Uterus (tissue), 4 donors: Measurements from ENCODE around the gene RAB29. TPM values are rescaled to one million over a fixed set of nuclear protein-coding genes. Genes with fewer than 3 reads are reported as not detected.
A peak's percentile ranks its signal among the peaks of the same experiment; 100 is the strongest.

Experiments
- DNase-seq, 2 donors: peaks; one replicate each; pipeline ENCODE4 v3.0.0-alpha.2; 2019 to 2020
- H3K27ac ChIP-seq, 2 donors: fragments of 200-600 bp; sonication (generic); 1 replicate in 1 of 2; 2 replicates in 1 of 2; pipeline ENCODE4 v1.5.1; 2016 to 2018
- H3K27me3 ChIP-seq, 2 donors: fragments of 200-600 bp; sonication (generic); one replicate each; pipeline ENCODE4 v1.5.1; 2018 to 2019; ENCODE audit warnings: control low read depth in 1 of 2
- H3K36me3 ChIP-seq, 2 donors: fragments of 200-600 bp; sonication (generic); one replicate each; pipeline ENCODE4 v1.5.1; 2019; ENCODE audit warnings: control low read depth in 1 of 2
- H3K4me1 ChIP-seq, 2 donors: fragments of 200-600 bp; sonication (generic); one replicate each; pipeline ENCODE4 v1.5.1; 2018 to 2019; ENCODE audit warnings: control low read depth in 1 of 2
- H3K4me3 ChIP-seq, 2 donors: fragments of 200-600 bp; sonication (generic); 1 replicate in 1 of 2; 2 replicates in 1 of 2; pipeline ENCODE4 v1.5.1; 2018 to 2019; ENCODE audit warnings: mild to moderate bottlenecking in 1 of 2
- H3K9me3 ChIP-seq, 2 donors: fragments of 200-600 bp; sonication (generic); one replicate each; pipeline ENCODE4 v1.5.1; 2019; ENCODE audit warnings: control low read depth in 1 of 2
- POLR2A ChIP-seq, 2 donors: fragments of 450-650 bp; IDR thresholded peaks; one replicate each; pipeline ENCODE4 v1.6.1; 2016; ENCODE audit warnings: antibody characterized with exemption in 2 of 2, mild to moderate bottlenecking in 1 of 2, moderate library complexity in 1 of 2
- intact Hi-C: fragments of 100-400 bp; cut with DNase I; formaldehyde crosslinking; loops from one replicate; pipeline ENCODE4 v1.15.1; 2023; ENCODE audit warnings: low total_unique reads
- total RNA-seq, 4 donors: library from RNA; depleted of rRNA in 3 of 4; stranded (reverse); fragments of >200 nt in 3 of 4; gene quantifications; one replicate each; pipeline versions ENCODE4 v1.1.0 to v1.2.4, GENCODE V29; 2014 to 2023
- TF ChIP-seq, protein P1 (sequence below), 4 experiments: fragments of 200-600 bp in 2 of 4; fragments of 450-650 bp in 2 of 4; sonication (generic) in 2 of 4; IDR thresholded peaks; one replicate each; pipeline ENCODE4 v1.5.1; 2016 to 2019; ENCODE audit warnings: antibody characterized with exemption in 4 of 4, mild to moderate bottlenecking in 2 of 4, moderate library complexity in 1 of 4
- donor health status: DM: yes; HTN: yes; CAD: no.

Gene RAB29
- total RNA-seq, 4 donors from 2014 or later = 6.8 to 27.9 (median 12.1) TPM

DNA sequence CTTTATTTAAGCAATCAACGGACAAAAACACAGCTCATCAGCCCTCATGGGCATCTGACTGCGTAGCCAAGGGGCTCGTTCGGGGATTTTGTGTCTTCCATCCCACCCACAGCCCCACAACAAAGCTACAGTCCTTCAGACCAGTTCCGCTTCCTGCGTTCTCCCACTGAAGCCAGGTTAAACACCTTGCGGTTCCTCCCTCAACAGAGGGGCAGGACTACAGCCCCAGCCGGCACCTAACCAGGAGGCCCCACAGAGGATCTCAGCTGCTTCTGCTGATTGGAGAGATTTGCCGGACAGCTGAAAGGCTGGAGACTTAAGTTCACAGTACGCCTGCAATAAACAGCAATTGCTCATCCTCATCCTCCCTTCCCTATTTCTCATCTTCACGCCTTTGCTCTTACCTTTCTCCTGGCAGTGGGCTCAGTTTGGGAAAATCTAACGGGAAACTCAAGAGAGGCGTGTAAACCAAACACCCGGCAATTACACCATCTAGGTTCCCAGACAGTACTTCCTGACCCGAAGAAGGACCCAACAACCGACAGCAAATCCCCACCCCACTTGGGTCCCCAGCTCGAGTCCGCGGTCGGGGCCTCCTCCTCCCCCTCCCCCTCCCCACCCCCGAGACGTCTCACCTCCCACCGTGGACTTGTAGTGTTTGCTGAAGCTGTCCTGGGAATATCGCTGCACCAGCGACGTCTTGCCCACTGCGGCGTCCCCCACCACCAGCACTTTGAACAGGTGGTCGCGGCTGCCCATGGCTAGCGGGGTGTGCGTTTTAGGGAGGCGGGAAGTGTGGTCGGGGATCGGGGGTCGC is 876 bp downstream of the RAB29 start:
- H3K4me1 ChIP-seq = no peaks in the 10 kb centered on the region
- H3K9me3 ChIP-seq = no peaks in the 10 kb centered on the region
- peak overlapping the region; percentile 29 to 56 for H3K27ac ChIP-seq
- no peak for TF ChIP-seq POLR2A (IDR thresholded peaks at IDR 0.05)
- TF ChIP-seq, protein P1, sequence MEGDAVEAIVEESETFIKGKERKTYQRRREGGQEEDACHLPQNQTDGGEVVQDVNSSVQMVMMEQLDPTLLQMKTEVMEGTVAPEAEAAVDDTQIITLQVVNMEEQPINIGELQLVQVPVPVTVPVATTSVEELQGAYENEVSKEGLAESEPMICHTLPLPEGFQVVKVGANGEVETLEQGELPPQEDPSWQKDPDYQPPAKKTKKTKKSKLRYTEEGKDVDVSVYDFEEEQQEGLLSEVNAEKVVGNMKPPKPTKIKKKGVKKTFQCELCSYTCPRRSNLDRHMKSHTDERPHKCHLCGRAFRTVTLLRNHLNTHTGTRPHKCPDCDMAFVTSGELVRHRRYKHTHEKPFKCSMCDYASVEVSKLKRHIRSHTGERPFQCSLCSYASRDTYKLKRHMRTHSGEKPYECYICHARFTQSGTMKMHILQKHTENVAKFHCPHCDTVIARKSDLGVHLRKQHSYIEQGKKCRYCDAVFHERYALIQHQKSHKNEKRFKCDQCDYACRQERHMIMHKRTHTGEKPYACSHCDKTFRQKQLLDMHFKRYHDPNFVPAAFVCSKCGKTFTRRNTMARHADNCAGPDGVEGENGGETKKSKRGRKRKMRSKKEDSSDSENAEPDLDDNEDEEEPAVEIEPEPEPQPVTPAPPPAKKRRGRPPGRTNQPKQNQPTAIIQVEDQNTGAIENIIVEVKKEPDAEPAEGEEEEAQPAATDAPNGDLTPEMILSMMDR (IDR thresholded peaks at IDR 0.05) = no peak
- DNase-seq = peak in 1 of 2 donors; percentile 18
- H3K4me3 ChIP-seq = peak overlapping the region; percentile 58 to 82
- no peaks in the 10 kb centered on the region for H3K27me3 ChIP-seq
- H3K36me3 ChIP-seq = no peaks in the 10 kb centered on the region
- intact Hi-C loops = no loop called here

DNA sequence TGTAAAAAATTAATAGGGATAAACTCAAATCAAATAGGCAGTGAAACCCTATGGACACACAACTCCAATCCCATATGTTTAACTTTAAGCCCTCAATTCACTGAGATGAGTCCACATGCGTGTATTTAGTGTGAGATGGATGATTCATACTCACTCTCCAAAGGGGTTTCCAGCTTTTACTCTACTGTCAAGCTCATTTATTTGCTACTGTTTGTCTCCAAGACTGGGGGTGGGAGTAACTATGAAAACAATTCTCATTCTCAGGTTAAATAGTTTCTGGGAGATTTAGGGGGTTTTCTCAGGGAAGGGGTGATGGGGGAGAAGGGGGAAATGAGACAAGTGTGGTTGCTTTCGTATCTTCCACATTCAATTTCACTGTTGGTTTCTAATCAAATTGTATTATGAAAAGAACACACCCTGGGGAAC is 2.7 kb downstream of the RAB29 start:
- TF ChIP-seq, protein P1 (IDR thresholded peaks at IDR 0.05) = no peak
- TF ChIP-seq POLR2A (IDR thresholded peaks at IDR 0.05) = no peak
- H3K9me3 ChIP-seq = no peaks in the 10 kb centered on the region
- intact Hi-C loops = no loop called here
- no peak overlapping the region for H3K27ac ChIP-seq
- no peak for DNase-seq
- no peaks in the 10 kb centered on the region for H3K4me1 ChIP-seq
- H3K4me3 ChIP-seq = no peak overlapping the region
- H3K27me3 ChIP-seq = no peaks in the 10 kb centered on the region
- no peaks in the 10 kb centered on the region for H3K36me3 ChIP-seq

DNA sequence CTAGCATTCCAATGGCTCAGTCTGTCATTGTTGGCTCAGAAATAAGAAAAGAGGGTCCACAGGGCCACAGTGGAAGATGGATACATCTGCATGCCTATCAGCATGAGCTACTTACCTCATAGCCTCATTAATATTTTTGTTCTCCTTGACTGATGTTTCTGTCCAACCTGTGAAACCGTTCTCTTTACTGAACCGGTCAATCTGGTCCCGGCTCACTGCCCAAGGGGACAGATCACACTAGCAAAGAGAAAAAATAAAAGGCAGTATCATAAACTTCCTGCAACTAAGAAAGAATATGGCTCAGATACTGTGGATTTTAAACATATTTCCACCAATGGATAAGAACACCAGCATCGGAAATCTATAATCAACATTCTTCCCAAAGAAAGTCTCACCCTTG is 4.7 kb downstream of the RAB29 start:
- DNase-seq = no peak
- H3K27me3 ChIP-seq = no peaks in the 10 kb centered on the region
- no peaks in the 10 kb centered on the region for H3K9me3 ChIP-seq
- H3K4me3 ChIP-seq = no peak overlapping the region
- no peaks in the 10 kb centered on the region for H3K4me1 ChIP-seq
- H3K27ac ChIP-seq = no peak overlapping the region
- intact Hi-C loops = no loop called here
- no peaks in the 10 kb centered on the region for H3K36me3 ChIP-seq
- TF ChIP-seq, protein P1 (IDR thresholded peaks at IDR 0.05) = no peak
- no peak for TF ChIP-seq POLR2A (IDR thresholded peaks at IDR 0.05)

DNA sequence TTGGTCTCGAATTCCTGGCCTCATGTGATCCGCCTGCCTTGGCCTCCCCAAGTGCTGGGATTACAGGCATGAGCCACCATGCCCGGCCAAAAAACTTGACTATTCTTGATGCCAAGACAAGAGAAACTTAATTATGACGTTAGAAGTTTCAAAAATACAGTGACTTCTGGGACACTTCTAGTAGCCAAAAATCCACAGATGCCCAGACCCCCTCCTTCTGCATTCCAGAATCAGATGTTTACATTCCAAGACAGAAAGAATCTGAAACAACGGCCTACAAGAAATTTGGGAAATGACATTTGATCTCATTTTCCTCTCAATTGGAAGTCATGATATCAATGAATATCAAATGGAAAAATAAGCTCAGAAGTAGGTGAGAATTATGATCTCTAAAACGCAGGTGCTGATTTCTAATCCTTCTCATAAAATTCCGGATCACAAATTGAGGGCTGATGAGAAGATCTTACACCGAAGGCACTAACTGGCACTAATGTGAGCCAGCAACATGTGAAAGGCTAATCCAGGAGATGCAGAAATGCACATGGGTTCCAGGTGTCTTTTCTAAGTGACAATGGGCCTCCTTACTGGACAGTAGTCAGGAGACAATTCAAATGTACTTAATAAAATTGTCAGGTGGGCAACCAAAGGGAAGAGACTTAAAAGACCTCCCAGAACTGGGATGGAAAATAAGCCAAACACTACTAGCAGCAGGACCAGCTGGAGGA is 5.5 kb downstream of the RAB29 start:
- intact Hi-C loops = no loop called here
- Histone ChIP-seq H3K9me3 (no peaks in the 10 kb centered on the region), H3K27me3 (no peaks in the 10 kb centered on the region), H3K27ac (no peak overlapping the region), H3K4me1 (no peaks in the 10 kb centered on the region), H3K36me3 (no peaks in the 10 kb centered on the region), H3K4me3 (no peak overlapping the region)
- no peak for TF ChIP-seq POLR2A (IDR thresholded peaks at IDR 0.05)
- TF ChIP-seq, protein P1 (IDR thresholded peaks at IDR 0.05) = no peak
- no peak for DNase-seq

DNA sequence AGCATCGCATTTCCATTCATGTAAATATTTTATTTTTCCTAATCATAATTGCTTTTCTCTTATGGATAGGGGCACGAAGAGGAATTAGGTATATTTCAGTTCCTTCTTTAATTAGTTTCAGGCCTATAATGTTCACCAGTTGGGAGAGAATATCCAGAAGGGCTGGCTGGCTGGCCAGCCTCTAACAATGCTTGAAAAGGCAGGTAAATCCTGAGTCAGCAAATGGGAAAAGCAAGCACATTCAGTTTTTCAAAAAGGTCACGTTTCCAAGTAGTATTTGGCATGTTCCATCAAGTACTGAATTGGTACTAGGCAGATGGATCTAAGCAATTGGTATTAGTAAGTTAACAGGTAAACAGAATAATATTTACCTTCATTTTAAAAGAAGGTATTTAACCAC is 8.0 kb downstream of the RAB29 start:
- TF ChIP-seq, protein P1 (IDR thresholded peaks at IDR 0.05) = no peak
- no peak for TF ChIP-seq POLR2A (IDR thresholded peaks at IDR 0.05)
- H3K27ac ChIP-seq = no peak overlapping the region

More for the DNA sequence above, 8.0 kb downstream of the RAB29 start:
- H3K27me3 ChIP-seq = no peaks in the 10 kb centered on the region
- no peaks in the 10 kb centered on the region for H3K36me3 ChIP-seq
- no peak for DNase-seq
- intact Hi-C loops = no loop called here
- H3K9me3 ChIP-seq = no peaks in the 10 kb centered on the region
- H3K4me1 ChIP-seq = no peaks in the 10 kb centered on the region
- H3K4me3 ChIP-seq = no peak overlapping the region
